PFSK-1 (cell line): ENCODE measurements around the gene THSD4.

Experiments used
- FOXP2 ChIP-seq: optimal IDR thresholded peaks from 2 replicates; pipeline ENCODE3; 2011; ENCODE audit warnings: borderline replicate concordance, control low read depth, inconsistent platforms; ENCODE audit not compliant: insufficient read depth; ENCODE audit errors: extremely low read length, extremely low read depth
- POLR2AphosphoS5 ChIP-seq: IDR thresholded peaks from 2 replicates; pipeline ENCODE4 v1.6.1; 2012; ENCODE audit warnings: low read depth, mild to moderate bottlenecking, control low read depth, low read length, moderate library complexity
- SIN3A ChIP-seq: IDR thresholded peaks from 2 replicates; pipeline ENCODE4 v1.6.1; 2012; ENCODE audit warnings: mild to moderate bottlenecking, low read length, moderate library complexity, borderline replicate concordance; ENCODE audit not compliant: insufficient read depth
- TAF1 ChIP-seq: IDR thresholded peaks from 2 replicates; pipeline ENCODE4 v1.6.1; 2012; ENCODE audit warnings: low read length, control low read depth, borderline replicate concordance; ENCODE audit not compliant: insufficient read depth
- TF ChIP-seq, protein P1 (sequence below), 2 experiments: IDR thresholded peaks; 2 replicates each; pipeline versions ENCODE4 v1.6.1 to v1.8.0; 2011 to 2012; ENCODE audit warnings: low read depth in 2 of 2, low read length in 2 of 2, control low read depth in 1 of 2, inconsistent platforms in 1 of 2, mild to moderate bottlenecking in 1 of 2, moderate library complexity in 1 of 2; ENCODE audit not compliant: insufficient read depth in 1 of 2

The THSD4 gene

DNA sequence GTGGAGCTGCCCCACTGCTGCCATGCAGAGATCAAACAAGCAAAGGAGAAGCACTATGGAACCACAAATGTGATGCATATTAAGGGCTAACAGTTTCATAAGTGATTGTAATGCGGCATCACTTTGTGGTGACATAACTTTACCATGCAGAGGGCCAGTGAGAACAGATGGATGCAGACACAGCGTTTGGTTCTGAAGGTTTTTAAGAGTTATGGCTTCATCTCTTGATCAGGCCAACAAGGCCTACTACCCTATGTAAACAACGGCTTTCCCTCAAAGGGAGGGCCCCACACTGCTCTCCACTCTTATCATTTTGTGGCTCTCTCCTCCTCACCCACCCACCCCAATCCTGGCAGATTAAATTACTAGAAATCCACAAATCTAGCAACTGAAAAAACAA lies 708.5 kb downstream of the THSD4 start:
- no peak for TF ChIP-seq SIN3A
- no peak for TF ChIP-seq FOXP2
- TF ChIP-seq TAF1, result no peak
- TF ChIP-seq, protein P1, sequence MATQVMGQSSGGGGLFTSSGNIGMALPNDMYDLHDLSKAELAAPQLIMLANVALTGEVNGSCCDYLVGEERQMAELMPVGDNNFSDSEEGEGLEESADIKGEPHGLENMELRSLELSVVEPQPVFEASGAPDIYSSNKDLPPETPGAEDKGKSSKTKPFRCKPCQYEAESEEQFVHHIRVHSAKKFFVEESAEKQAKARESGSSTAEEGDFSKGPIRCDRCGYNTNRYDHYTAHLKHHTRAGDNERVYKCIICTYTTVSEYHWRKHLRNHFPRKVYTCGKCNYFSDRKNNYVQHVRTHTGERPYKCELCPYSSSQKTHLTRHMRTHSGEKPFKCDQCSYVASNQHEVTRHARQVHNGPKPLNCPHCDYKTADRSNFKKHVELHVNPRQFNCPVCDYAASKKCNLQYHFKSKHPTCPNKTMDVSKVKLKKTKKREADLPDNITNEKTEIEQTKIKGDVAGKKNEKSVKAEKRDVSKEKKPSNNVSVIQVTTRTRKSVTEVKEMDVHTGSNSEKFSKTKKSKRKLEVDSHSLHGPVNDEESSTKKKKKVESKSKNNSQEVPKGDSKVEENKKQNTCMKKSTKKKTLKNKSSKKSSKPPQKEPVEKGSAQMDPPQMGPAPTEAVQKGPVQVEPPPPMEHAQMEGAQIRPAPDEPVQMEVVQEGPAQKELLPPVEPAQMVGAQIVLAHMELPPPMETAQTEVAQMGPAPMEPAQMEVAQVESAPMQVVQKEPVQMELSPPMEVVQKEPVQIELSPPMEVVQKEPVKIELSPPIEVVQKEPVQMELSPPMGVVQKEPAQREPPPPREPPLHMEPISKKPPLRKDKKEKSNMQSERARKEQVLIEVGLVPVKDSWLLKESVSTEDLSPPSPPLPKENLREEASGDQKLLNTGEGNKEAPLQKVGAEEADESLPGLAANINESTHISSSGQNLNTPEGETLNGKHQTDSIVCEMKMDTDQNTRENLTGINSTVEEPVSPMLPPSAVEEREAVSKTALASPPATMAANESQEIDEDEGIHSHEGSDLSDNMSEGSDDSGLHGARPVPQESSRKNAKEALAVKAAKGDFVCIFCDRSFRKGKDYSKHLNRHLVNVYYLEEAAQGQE (IDR thresholded peaks at IDR 0.05; ENCODE audit: insufficient read depth in 1 of 2, low read depth in 2 of 2, low read length in 2 of 2), result no peak
- TF ChIP-seq POLR2AphosphoS5, result no peak

GRCh38 chr15:71825021-71825730 lies 709.9 kb downstream of the THSD4 start:
- TF ChIP-seq FOXP2, result no peak
- TF ChIP-seq POLR2AphosphoS5, result no peak
- TF ChIP-seq SIN3A, result no peak
- TF ChIP-seq TAF1, result no peak
- TF ChIP-seq, protein P1 (IDR thresholded peaks at IDR 0.05; ENCODE audit: insufficient read depth in 1 of 2, low read depth in 2 of 2, low read length in 2 of 2), result no peak

DNA sequence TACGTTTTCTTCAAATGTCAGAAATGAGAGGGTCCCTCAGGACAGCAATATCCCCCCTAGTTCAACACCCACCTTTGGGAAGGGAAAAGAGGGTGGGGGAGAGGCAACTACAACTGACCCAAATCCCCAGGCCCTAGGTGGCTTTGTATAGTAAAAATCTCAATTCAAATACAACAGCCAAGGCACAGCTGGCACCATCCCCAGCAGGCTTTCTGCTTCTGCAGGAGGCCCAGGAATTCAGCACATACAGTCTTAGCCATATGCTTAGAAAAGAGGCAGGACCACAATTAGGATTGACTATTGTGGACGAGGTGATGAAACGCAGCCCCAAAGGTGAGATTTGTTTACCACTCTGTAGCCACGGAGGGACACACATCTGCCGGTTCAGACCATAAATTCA lies 710.9 kb downstream of the THSD4 start:
- TF ChIP-seq FOXP2, result no peak
- TF ChIP-seq SIN3A, result no peak
- TF ChIP-seq TAF1, result no peak
- no peak for TF ChIP-seq POLR2AphosphoS5
- TF ChIP-seq, protein P1 (IDR thresholded peaks at IDR 0.05; ENCODE audit: insufficient read depth in 1 of 2, low read depth in 2 of 2, low read length in 2 of 2), result no peak

- no peak for TF ChIP-seq POLR2AphosphoS5
- no peak for TF ChIP-seq FOXP2
- no peak for TF ChIP-seq TAF1
- TF ChIP-seq SIN3A, result no peak
- TF ChIP-seq, protein P1 (IDR thresholded peaks at IDR 0.05; ENCODE audit: insufficient read depth in 1 of 2, low read depth in 2 of 2, low read length in 2 of 2), result no peak
These were observed 715.7 kb downstream of the THSD4 start for GRCh38 chr15:71830981-71831380.
